Keratinocyte (primary cell): ENCODE data around the gene ENGASE.

ENCODE experiments used
- CTCF ChIP-seq, 3 experiments: IDR thresholded peaks in 1 of 3; conservative IDR thresholded peaks in 1 of 3; optimal IDR thresholded peaks in 1 of 3; 2 replicates in 2 of 3; 3 replicates in 1 of 3; pipeline versions ENCODE3 to v1.5.1; 2011; ENCODE audit warnings: low read length in 3 of 3, mild to moderate bottlenecking in 3 of 3, moderate library complexity in 2 of 3, control low read depth in 1 of 3, inconsistent platforms in 1 of 3; ENCODE audit not compliant: insufficient read depth in 2 of 3; ENCODE audit errors: extremely low read depth in 1 of 3
- EZH2 ChIP-seq: IDR thresholded peaks from one replicate; pipeline ENCODE4 v1.6.1; 2012; ENCODE audit warnings: inconsistent platforms, mild to moderate bottlenecking, low read length, moderate library complexity

- no peak for TF ChIP-seq EZH2
- no peak for TF ChIP-seq CTCF (optimal IDR thresholded peaks at IDR 0.05 in 1 of 3, IDR thresholded peaks at IDR 0.05 in 1 of 3, conservative IDR thresholded peaks at IDR 0.05 in 1 of 3; ENCODE audit: extremely low read depth in 1 of 3, insufficient read depth in 2 of 3, low read length in 3 of 3)
Observed at GRCh38 chr17:79039171-79039570, 35.5 kb upstream of the ENGASE start.
